Chondrocyte (in vitro differentiated cells): ENCODE data around the gene DENND5B. TPM values are rescaled to one million over a fixed set of nuclear protein-coding genes. Genes with fewer than 3 reads are reported as not detected.

Experiments used
- DNase-seq: peaks from one replicate; pipeline ENCODE4 v3.0.0; 2021; ENCODE audit warnings: mixed read lengths, low spot score
- H3K27ac Mint-ChIP-seq: one replicate; pipeline ENCODE4 v1.8.0; 2021; ENCODE audit warnings: mild to moderate bottlenecking, moderate library complexity, mixed read lengths; ENCODE audit not compliant: unreplicated experiment
- H3K27me3 Mint-ChIP-seq: 2 replicates; pipeline ENCODE4 v1.8.0; 2021; ENCODE audit warnings: low read depth, mixed read lengths
- H3K36me3 Mint-ChIP-seq: 2 replicates; pipeline ENCODE4 v1.8.0; 2021; ENCODE audit warnings: low read depth, mixed read lengths
- H3K4me1 Mint-ChIP-seq: 2 replicates; pipeline ENCODE4 v1.8.0; 2021; ENCODE audit warnings: low read depth, mild to moderate bottlenecking, mixed read lengths
- H3K4me3 Mint-ChIP-seq: one replicate; pipeline ENCODE4 v1.8.0; 2021; ENCODE audit warnings: mild to moderate bottlenecking, moderate library complexity, mixed read lengths; ENCODE audit not compliant: unreplicated experiment
- H3K9me3 Mint-ChIP-seq: 2 replicates; pipeline ENCODE4 v1.8.0; 2021; ENCODE audit warnings: low read depth, mixed read lengths
- total RNA-seq: library from RNA; stranded (reverse); gene quantifications from 3 replicates; pipeline ENCODE4 v1.2.1, GENCODE V29; 2021
- TF ChIP-seq, protein P1 (sequence below): fragments of 200-600 bp; sonication (generic); IDR thresholded peaks from 2 replicates; pipeline ENCODE4 v1.5.0; 2021; ENCODE audit warnings: antibody characterized with exemption, mild to moderate bottlenecking, moderate library complexity

DENND5B gene
- total RNA-seq, 1 donor from 2014 or later, result 14.1 TPM

DNA sequence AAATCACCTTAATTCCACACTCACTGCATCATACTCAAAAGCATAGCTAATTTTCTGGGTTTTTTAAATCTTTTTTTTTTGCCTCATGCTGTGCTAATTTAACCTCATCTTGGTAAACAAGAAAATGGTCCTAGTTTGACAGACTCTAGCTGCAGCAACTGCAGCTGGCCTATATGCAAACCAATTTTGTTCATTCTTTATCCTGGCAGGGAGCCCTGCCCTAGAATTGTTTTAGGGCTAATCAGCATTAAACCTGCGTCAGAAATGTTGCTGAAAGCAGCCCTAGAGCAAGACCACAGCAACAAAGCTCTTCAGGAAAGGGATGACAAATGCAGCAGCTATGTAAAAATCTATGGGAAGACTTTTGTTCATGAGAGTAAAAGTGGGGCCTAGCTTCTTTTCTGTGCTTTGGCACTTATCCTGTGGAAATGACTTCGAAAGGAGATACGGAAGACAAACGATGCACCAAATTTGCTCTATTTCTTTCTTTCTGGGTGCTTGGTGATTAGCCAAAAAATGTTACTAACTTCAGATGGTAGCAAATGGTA, 72.2 kb downstream of the DENND5B start:
- H3K27me3 Mint-ChIP-seq, result no peaks in the 10 kb centered on the region
- peak overlapping the region; percentile 95 for H3K27ac Mint-ChIP-seq
- H3K4me3 Mint-ChIP-seq, result peak overlapping the region; percentile 1
- TF ChIP-seq, protein P1, sequence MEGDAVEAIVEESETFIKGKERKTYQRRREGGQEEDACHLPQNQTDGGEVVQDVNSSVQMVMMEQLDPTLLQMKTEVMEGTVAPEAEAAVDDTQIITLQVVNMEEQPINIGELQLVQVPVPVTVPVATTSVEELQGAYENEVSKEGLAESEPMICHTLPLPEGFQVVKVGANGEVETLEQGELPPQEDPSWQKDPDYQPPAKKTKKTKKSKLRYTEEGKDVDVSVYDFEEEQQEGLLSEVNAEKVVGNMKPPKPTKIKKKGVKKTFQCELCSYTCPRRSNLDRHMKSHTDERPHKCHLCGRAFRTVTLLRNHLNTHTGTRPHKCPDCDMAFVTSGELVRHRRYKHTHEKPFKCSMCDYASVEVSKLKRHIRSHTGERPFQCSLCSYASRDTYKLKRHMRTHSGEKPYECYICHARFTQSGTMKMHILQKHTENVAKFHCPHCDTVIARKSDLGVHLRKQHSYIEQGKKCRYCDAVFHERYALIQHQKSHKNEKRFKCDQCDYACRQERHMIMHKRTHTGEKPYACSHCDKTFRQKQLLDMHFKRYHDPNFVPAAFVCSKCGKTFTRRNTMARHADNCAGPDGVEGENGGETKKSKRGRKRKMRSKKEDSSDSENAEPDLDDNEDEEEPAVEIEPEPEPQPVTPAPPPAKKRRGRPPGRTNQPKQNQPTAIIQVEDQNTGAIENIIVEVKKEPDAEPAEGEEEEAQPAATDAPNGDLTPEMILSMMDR, result no peak
- no peaks in the 10 kb centered on the region for H3K9me3 Mint-ChIP-seq
- peaks cover 42% of the 10 kb centered on the region for H3K4me1 Mint-ChIP-seq
- no peak for DNase-seq
- H3K36me3 Mint-ChIP-seq, result no peaks in the 10 kb centered on the region

DNA sequence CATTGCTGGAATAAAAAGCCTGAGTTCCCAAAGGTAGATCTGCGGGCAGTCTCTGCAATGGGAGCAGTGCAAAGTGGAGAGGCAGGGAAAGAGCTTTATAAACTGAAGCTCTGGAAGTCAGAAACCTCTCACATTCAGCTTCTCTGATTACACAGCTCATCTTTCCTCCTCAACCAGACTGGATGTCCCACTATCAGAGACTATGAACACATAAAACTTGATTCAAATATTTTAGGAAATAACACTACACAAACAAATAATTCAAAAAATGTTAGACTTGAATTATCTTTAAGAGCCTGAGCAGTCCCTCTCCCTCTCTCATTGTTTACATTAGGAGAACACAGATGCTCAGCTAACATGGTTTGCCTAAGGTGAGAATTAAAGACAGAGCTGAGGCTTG, 72.9 kb downstream of the DENND5B start:
- DNase-seq, result no peak
- no peaks in the 10 kb centered on the region for H3K9me3 Mint-ChIP-seq
- H3K4me3 Mint-ChIP-seq, result no peak overlapping the region
- H3K36me3 Mint-ChIP-seq, result no peaks in the 10 kb centered on the region
- peak overlapping the region; percentile 95 for H3K27ac Mint-ChIP-seq
- H3K4me1 Mint-ChIP-seq, result peaks cover 38% of the 10 kb centered on the region
- TF ChIP-seq, protein P1, result no peak
- no peaks in the 10 kb centered on the region for H3K27me3 Mint-ChIP-seq

DNA sequence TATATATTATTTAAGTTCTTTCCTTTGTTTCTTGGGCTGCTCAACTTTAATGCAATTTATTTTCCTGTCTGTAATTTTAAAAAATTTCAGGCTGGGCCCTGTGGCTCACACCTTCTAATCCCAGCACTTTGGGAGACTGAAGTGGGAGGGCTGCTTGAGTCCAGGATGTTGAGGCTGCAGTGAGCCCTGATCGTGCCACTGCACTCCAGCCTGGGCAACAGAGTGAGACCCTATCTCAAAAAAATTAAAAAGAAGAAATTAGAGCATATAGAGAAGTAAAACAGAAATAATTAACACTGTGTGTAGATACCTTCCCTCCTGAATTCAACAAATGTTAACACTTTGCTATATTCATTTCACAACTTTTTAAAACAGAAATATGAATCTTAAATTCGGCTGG, 74.2 kb downstream of the DENND5B start:
- H3K27me3 Mint-ChIP-seq, result no peaks in the 10 kb centered on the region
- H3K36me3 Mint-ChIP-seq, result no peaks in the 10 kb centered on the region
- peak overlapping the region; percentile 95 for H3K27ac Mint-ChIP-seq
- H3K9me3 Mint-ChIP-seq, result no peaks in the 10 kb centered on the region
- no peak overlapping the region for H3K4me3 Mint-ChIP-seq
- H3K4me1 Mint-ChIP-seq, result peaks cover 34% of the 10 kb centered on the region
- DNase-seq, result no peak
- TF ChIP-seq, protein P1, result no peak

DNA sequence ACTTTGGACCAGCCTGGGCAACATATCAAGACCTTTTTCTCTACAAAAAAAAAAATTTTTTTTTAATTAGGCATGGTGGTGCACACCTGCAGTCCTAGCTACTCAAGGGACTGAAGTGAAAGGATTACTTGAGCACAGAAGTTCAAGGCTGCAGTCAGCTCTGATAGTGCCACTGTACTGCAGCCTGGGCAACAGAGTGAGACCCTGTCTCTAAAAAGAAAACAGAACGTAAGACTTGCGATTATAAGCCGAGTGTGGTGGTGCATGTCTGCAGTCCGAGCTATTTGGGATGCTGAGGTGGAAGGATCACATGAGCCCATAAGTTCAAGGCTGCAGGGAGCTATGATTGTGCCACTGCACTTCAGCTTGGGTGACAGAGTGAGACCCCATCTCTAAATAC, 76.0 kb downstream of the DENND5B start:
- peaks cover 40% of the 10 kb centered on the region for H3K4me1 Mint-ChIP-seq
- no peaks in the 10 kb centered on the region for H3K36me3 Mint-ChIP-seq
- TF ChIP-seq, protein P1, result no peak
- DNase-seq, result no peak
- H3K4me3 Mint-ChIP-seq, result no peak overlapping the region
- H3K27me3 Mint-ChIP-seq, result no peaks in the 10 kb centered on the region
- no peak overlapping the region for H3K27ac Mint-ChIP-seq
- no peaks in the 10 kb centered on the region for H3K9me3 Mint-ChIP-seq

DNA sequence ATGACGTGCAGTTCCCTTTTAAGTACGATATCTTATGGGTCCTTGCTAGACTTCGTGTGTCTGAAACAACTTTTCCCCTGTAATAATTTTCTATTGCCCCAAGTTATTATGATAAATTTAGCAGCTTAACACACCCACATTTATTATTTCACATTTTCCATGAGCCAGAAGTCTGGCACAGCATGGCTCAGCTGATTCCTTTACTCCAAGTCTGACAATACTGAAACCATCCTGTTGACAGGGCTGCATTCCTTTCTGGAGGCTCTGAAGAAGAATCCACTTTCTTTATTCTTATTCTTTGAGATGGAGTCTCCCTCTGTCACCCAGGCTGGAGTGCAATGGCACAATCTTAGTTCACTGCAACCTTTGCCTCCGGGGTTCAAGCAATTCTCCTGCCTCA, 80.9 kb downstream of the DENND5B start:
- H3K36me3 Mint-ChIP-seq, result peaks cover 2% of the 10 kb centered on the region
- no peak overlapping the region for H3K4me3 Mint-ChIP-seq
- peak overlapping the region; percentile 33 for H3K27ac Mint-ChIP-seq
- H3K9me3 Mint-ChIP-seq, result peaks cover 3% of the 10 kb centered on the region
- no peak for DNase-seq
- TF ChIP-seq, protein P1, result no peak
- peaks cover 40% of the 10 kb centered on the region for H3K4me1 Mint-ChIP-seq
- H3K27me3 Mint-ChIP-seq, result no peaks in the 10 kb centered on the region
